ENCODE measurements around the gene LFNG. TPM values are rescaled to one million over a fixed set of nuclear protein-coding genes. Genes with fewer than 3 reads are reported as not detected.

LFNG gene
- total RNA-seq, 1 donor from 2014 or later, result 95.8 TPM

DNA sequence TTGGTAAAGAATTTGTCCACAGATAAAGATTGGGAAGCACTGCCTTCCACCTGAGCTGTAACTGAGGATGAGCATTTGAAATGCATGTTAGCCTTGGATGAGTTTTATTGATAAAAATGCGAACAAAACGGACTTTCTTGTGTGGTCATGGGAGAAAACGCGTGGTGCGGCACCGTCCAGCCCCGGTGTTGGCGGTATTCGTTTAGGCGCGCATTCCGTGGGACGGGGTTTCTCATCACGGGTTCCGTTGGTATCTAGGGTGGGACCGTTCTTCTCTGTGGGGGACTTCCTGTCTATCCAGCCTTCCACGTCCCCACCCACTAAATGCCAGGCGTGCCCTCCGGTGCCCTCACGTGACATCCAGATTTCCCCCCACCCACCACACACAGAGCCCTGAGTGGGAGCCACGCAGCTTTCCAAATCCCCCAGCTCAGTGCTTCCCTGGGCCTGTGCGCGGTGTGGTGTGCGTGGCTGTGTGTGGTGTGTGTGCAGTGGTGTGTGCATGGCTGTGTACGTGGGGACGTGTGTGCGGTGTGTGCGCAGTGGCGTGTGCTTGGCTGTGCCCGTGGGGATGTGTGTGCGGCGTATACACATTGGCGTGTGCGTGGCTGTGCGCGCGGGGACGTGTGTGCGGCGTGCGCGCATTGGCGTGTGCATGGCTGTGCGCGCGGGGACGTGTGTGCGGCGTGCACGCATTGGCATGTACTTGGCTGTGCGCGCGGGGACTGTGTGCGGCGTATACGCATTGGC is 57.3 kb downstream of the LFNG start:
- H3K4me1 Mint-ChIP-seq, result peaks cover 12% of the 10 kb centered on the region
- TF ChIP-seq, protein P1, sequence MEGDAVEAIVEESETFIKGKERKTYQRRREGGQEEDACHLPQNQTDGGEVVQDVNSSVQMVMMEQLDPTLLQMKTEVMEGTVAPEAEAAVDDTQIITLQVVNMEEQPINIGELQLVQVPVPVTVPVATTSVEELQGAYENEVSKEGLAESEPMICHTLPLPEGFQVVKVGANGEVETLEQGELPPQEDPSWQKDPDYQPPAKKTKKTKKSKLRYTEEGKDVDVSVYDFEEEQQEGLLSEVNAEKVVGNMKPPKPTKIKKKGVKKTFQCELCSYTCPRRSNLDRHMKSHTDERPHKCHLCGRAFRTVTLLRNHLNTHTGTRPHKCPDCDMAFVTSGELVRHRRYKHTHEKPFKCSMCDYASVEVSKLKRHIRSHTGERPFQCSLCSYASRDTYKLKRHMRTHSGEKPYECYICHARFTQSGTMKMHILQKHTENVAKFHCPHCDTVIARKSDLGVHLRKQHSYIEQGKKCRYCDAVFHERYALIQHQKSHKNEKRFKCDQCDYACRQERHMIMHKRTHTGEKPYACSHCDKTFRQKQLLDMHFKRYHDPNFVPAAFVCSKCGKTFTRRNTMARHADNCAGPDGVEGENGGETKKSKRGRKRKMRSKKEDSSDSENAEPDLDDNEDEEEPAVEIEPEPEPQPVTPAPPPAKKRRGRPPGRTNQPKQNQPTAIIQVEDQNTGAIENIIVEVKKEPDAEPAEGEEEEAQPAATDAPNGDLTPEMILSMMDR (IDR thresholded peaks at IDR 0.05), result no peak
- no peaks in the 10 kb centered on the region for H3K9me3 Mint-ChIP-seq
- H3K27ac Mint-ChIP-seq, result no peak overlapping the region
- no peak for DNase-seq
- no peaks in the 10 kb centered on the region for H3K27me3 Mint-ChIP-seq
- no peak overlapping the region for H3K4me3 Mint-ChIP-seq
- intact Hi-C loops (cut with micrococcal nuclease), result no loop called here
- ATAC-seq (ENCODE audit: low read depth), result no peak
- H3K36me3 Mint-ChIP-seq (ENCODE audit: low read depth), result peaks cover 3% of the 10 kb centered on the region
- ChIA-PET POLR2A (no interaction called here), CTCF (no interaction called here)

Other genes with a start within 250 kb of the LFNG start
- gene SNX8, start 205.3 kb upstream of the LFNG start, total RNA-seq, result 175 and 181 TPM in 2 replicates
- 198 and 202 TPM in 2 replicates for gene EIF3B, start 164.9 kb upstream of the LFNG start, total RNA-seq
- gene CHST12, start 116.2 kb upstream of the LFNG start, total RNA-seq, result 10.3 and 14.4 TPM in 2 replicates
- gene GRIFIN, start 43.4 kb upstream of the LFNG start, total RNA-seq, result not detected in 2 replicates
- gene BRAT1, start 35.8 kb downstream of the LFNG start, total RNA-seq, result 29.6 and 31.7 TPM in 2 replicates
- 7.5 and 7.7 TPM in 2 replicates for gene IQCE, start 39.2 kb downstream of the LFNG start, total RNA-seq
- 20.7 and 25.4 TPM in 2 replicates for gene TTYH3, start 112.2 kb downstream of the LFNG start, total RNA-seq
- 5.9 and 8.3 TPM in 2 replicates for gene AMZ1, start 168.4 kb downstream of the LFNG start, total RNA-seq